HEK293T (cell line): ENCODE results near the gene CACHD1.
A peak's percentile ranks its signal among the peaks of the same experiment; 100 is the strongest.

Source experiments
- CTCF ChIA-PET: fragments of 350-600 bp; formaldehyde crosslinking; extraction: SDS; loops from one replicate; lab custom pipeline; 2021; ENCODE audit warnings: antibody characterized with exemption, inconsistent platforms; lab: Yijun Ruan, JAX
- POLR2A ChIA-PET: fragments of 350-600 bp; formaldehyde crosslinking; extraction: SDS; loops from one replicate; lab custom pipeline; 2020; ENCODE audit warnings: antibody characterized with exemption, inconsistent platforms; lab: Yijun Ruan, JAX
- DNase-seq: peaks from one replicate; pipeline ENCODE4 v3.0.0; 2012; ENCODE audit warnings: mixed read lengths; ENCODE audit errors: extremely low spot score
- ARNT ChIP-seq: fragments of 450-650 bp; IDR thresholded peaks from 2 replicates; pipeline ENCODE4 v1.6.1; 2017; ENCODE audit warnings: mild to moderate bottlenecking
- BHLHE40 ChIP-seq: fragments of 450-650 bp; IDR thresholded peaks from 2 replicates; pipeline ENCODE4 v1.6.1; 2016; ENCODE audit warnings: mild to moderate bottlenecking, moderate library complexity, borderline replicate concordance
- CTBP1 ChIP-seq: fragments of 450-650 bp; IDR thresholded peaks from 2 replicates; pipeline ENCODE4 v1.6.1; 2016; ENCODE audit warnings: borderline replicate concordance
- ELF4 ChIP-seq: fragments of 450-650 bp; IDR thresholded peaks from 2 replicates; pipeline ENCODE4 v1.6.1; 2017; ENCODE audit warnings: antibody characterized with exemption
- FOXA1 ChIP-seq: fragments of 450-650 bp; IDR thresholded peaks from 2 replicates; pipeline ENCODE4 v1.6.1; 2016; ENCODE audit warnings: mild to moderate bottlenecking
- FOXK2 ChIP-seq: fragments of 450-650 bp; IDR thresholded peaks from 2 replicates; pipeline ENCODE4 v1.6.1; 2016; ENCODE audit warnings: mild to moderate bottlenecking
- FOXM1 ChIP-seq: fragments of 450-650 bp; IDR thresholded peaks from 2 replicates; pipeline ENCODE4 v1.6.1; 2017; ENCODE audit warnings: mild to moderate bottlenecking, borderline replicate concordance
- HDGF ChIP-seq: fragments of 450-650 bp; IDR thresholded peaks from 2 replicates; pipeline ENCODE4 v1.6.1; 2017; ENCODE audit warnings: antibody characterized with exemption, borderline replicate concordance
- L3MBTL2 ChIP-seq: fragments of 450-650 bp; conservative IDR thresholded peaks from 2 replicates; pipeline ENCODE4 v1.6.1; 2016; ENCODE audit warnings: mild to moderate bottlenecking
- LEF1 ChIP-seq: fragments of 450-650 bp; IDR thresholded peaks from 2 replicates; pipeline ENCODE4 v1.6.1; 2017; ENCODE audit warnings: mild to moderate bottlenecking, borderline replicate concordance
- NFRKB ChIP-seq: fragments of 450-650 bp; IDR thresholded peaks from 2 replicates; pipeline ENCODE4 v1.6.1; 2016; ENCODE audit warnings: mild to moderate bottlenecking, moderate library complexity
- PKNOX1 ChIP-seq: fragments of 450-650 bp; IDR thresholded peaks from 2 replicates; pipeline ENCODE4 v1.6.1; 2016
- SP1 ChIP-seq: fragments of 450-650 bp; IDR thresholded peaks from 2 replicates; pipeline ENCODE4 v1.6.1; 2017
- SUZ12 ChIP-seq: fragments of 450-650 bp; IDR thresholded peaks from 2 replicates; pipeline ENCODE4 v1.6.1; 2016; ENCODE audit warnings: mild to moderate bottlenecking
- TARDBP ChIP-seq: fragments of 450-650 bp; IDR thresholded peaks from 2 replicates; pipeline ENCODE4 v1.6.1; 2016
- ZNF384 ChIP-seq: fragments of 450-650 bp; IDR thresholded peaks from 2 replicates; pipeline ENCODE4 v1.6.1; 2016

Gene CACHD1

GRCh38 chr1:64536836-64537490 lies 67.0 kb downstream of the CACHD1 start:
- CTCF ChIA-PET: no interaction called here

GRCh38 chr1:64537942-64538341 lies 68.0 kb downstream of the CACHD1 start:
- ChIA-PET POLR2A (interaction anchor here (0.7 kb wide), 1 partner anchor 63 kb away, joined by 6 read pairs; no protein-coding TSS in a partner anchor), CTCF (interaction anchor here (1.1 kb wide), 1 partner anchor 276 kb away, joined by 3 read pairs; no protein-coding TSS in a partner anchor)
- TF ChIP-seq NFRKB (no peak), PKNOX1 (peak; percentile 87)
- peak; percentile 52 for DNase-seq

More at GRCh38 chr1:64536836-64537490, 67.0 kb downstream of the CACHD1 start:
- POLR2A ChIA-PET: interaction anchor here (0.7 kb wide), 1 partner anchor 62 kb away, joined by 6 read pairs; no protein-coding TSS in a partner anchor
- no peak for TF ChIP-seq TARDBP
- TF ChIP-seq FOXM1: no peak
- TF ChIP-seq HDGF: no peak
- DNase-seq: no peak

- CTCF ChIA-PET: interaction anchor here (1.1 kb wide), 1 partner anchor 276 kb away, joined by 3 read pairs; no protein-coding TSS in a partner anchor
- POLR2A ChIA-PET: no interaction called here
- no peak for DNase-seq
- TF ChIP-seq ZNF384 (no peak), L3MBTL2 (no peak), ARNT (no peak), SUZ12 (no peak), NFRKB (no peak), HDGF (no peak), PKNOX1 (no peak), FOXK2 (no peak), SP1 (no peak)
Measured at GRCh38 chr1:64538389-64538788, 68.5 kb downstream of the CACHD1 start.

GRCh38 chr1:64539289-64539688 lies 69.4 kb downstream of the CACHD1 start:
- DNase-seq: no peak
- TF ChIP-seq FOXK2: no peak
- TF ChIP-seq ARNT: no peak
- TF ChIP-seq LEF1: no peak
- TF ChIP-seq SUZ12: no peak
- no peak for TF ChIP-seq TARDBP
- TF ChIP-seq CTBP1: no peak
- no peak for TF ChIP-seq ZNF384
- no peak for TF ChIP-seq ELF4
- TF ChIP-seq FOXA1: no peak
- POLR2A ChIA-PET: no interaction called here
- CTCF ChIA-PET: interaction anchor here (0.7 kb wide), 1 partner anchor 48 kb away, joined by 5 read pairs; no protein-coding TSS in a partner anchor

GRCh38 chr1:64539781-64540218 lies 69.9 kb downstream of the CACHD1 start:
- ChIA-PET CTCF (interaction anchor here (0.7 kb wide), 1 partner anchor 48 kb away, joined by 5 read pairs; no protein-coding TSS in a partner anchor), POLR2A (no interaction called here)
- TF ChIP-seq L3MBTL2: no peak
- peak; percentile 70 for TF ChIP-seq PKNOX1
- no peak for TF ChIP-seq HDGF
- no peak for DNase-seq

- CTCF ChIA-PET: no interaction called here
- no peak for DNase-seq
- TF ChIP-seq CTBP1 (no peak), ELF4 (no peak), FOXA1 (no peak), LEF1 (no peak), FOXM1 (no peak), FOXK2 (no peak), NFRKB (no peak), ZNF384 (no peak), HDGF (no peak), ARNT (no peak), L3MBTL2 (no peak), TARDBP (no peak), SUZ12 (no peak), PKNOX1 (no peak)
- POLR2A ChIA-PET: no interaction called here
Measured at GRCh38 chr1:64540265-64540791, 70.4 kb downstream of the CACHD1 start.

- CTCF ChIA-PET: no interaction called here
Measured at GRCh38 chr1:64542118-64542517, 72.2 kb downstream of the CACHD1 start.

More at GRCh38 chr1:64542118-64542517, 72.2 kb downstream of the CACHD1 start:
- TF ChIP-seq NFRKB (no peak), FOXK2 (no peak), CTBP1 (no peak), BHLHE40 (no peak)
- POLR2A ChIA-PET: no interaction called here
- DNase-seq: no peak
